WTC11 (cell line): ENCODE data around the gene NTNG2. TPM values are rescaled to one million over a fixed set of nuclear protein-coding genes. Genes with fewer than 3 reads are reported as not detected.

Experiments
- ATAC-seq: fragments of 200-7000 bp; cut with Tn5 transposase; 2 replicates; pipeline ENCODE4 v1.10.0; 2021; ENCODE audit warnings: mild to moderate bottlenecking, moderate library complexity
- CTCF ChIA-PET: fragments of 300-600 bp; sonication (Branson Sonifier 250); formaldehyde crosslinking; loops from one replicate; lab custom pipeline; 2021; ENCODE audit warnings: antibody characterized with exemption; lab: Charles Lee
- POLR2A ChIA-PET: fragments of 350-600 bp; sonication (Branson Sonifier 250); formaldehyde crosslinking; loops from one replicate; lab custom pipeline; 2021; ENCODE audit warnings: antibody characterized with exemption; lab: Charles Lee
- DNase-seq: peaks from one replicate; pipeline ENCODE4 v3.0.0; 2021; ENCODE audit warnings: low spot score
- H3K27ac Mint-ChIP-seq: 2 replicates; pipeline ENCODE4 v1.8.0; 2021; ENCODE audit warnings: mixed read lengths
- H3K27me3 Mint-ChIP-seq: 2 replicates; pipeline ENCODE4 v1.8.0; 2021; ENCODE audit warnings: low read depth, mild to moderate bottlenecking, moderate library complexity, mixed read lengths
- H3K36me3 Mint-ChIP-seq: 2 replicates; pipeline ENCODE4 v1.8.0; 2021; ENCODE audit warnings: mixed read lengths
- H3K4me1 Mint-ChIP-seq: 2 replicates; pipeline ENCODE4 v1.8.0; 2022; ENCODE audit warnings: mixed read lengths
- H3K4me3 Mint-ChIP-seq: 2 replicates; pipeline ENCODE4 v1.8.0; 2021; ENCODE audit warnings: mild to moderate bottlenecking, moderate library complexity, mixed read lengths
- H3K9me3 Mint-ChIP-seq: 2 replicates; pipeline ENCODE4 v1.8.0; 2021; ENCODE audit warnings: mixed read lengths
- ATF1 ChIP-seq: sonication (generic); formaldehyde crosslinking; IDR thresholded peaks from 2 replicates; pipeline ENCODE4 v1.8.1; 2023; ENCODE audit warnings: mild to moderate bottlenecking, moderate library complexity, missing genetic modification reagents
- CBFB ChIP-seq: sonication (generic); formaldehyde crosslinking; IDR thresholded peaks from 2 replicates; pipeline ENCODE4 v1.8.1; 2022; ENCODE audit warnings: mild to moderate bottlenecking, low read depth, missing genetic modification reagents
- ELF4 ChIP-seq: sonication (generic); formaldehyde crosslinking; IDR thresholded peaks from 2 replicates; pipeline ENCODE4 v1.8.1; 2022; ENCODE audit warnings: low read depth, mild to moderate bottlenecking, moderate library complexity, missing genetic modification reagents
- EMX1 ChIP-seq: fragments of 250-450 bp; sonication (Bioruptor Pico); IDR thresholded peaks from 2 replicates; pipeline ENCODE4 v1.8.0; 2021; ENCODE audit warnings: mild to moderate bottlenecking
- ETV6 ChIP-seq: sonication (generic); formaldehyde crosslinking; IDR thresholded peaks from 2 replicates; pipeline ENCODE4 v1.8.1; 2022; ENCODE audit warnings: mild to moderate bottlenecking, missing genetic modification reagents
- FOXJ3 ChIP-seq: sonication (generic); formaldehyde crosslinking; IDR thresholded peaks from 2 replicates; pipeline ENCODE4 v1.9.0; 2021; ENCODE audit warnings: missing genetic modification reagents, mild to moderate bottlenecking, borderline replicate concordance
- GABPB1 ChIP-seq: sonication (generic); formaldehyde crosslinking; IDR thresholded peaks from 2 replicates; pipeline ENCODE4 v1.8.1; 2023; ENCODE audit warnings: mild to moderate bottlenecking, missing genetic modification reagents
- HMGA2 ChIP-seq: fragments of 250-450 bp; sonication (Bioruptor Pico); IDR thresholded peaks from 2 replicates; pipeline ENCODE4 v1.4.0; 2021; ENCODE audit warnings: mild to moderate bottlenecking, moderate library complexity
- KAT7 ChIP-seq: sonication (generic); formaldehyde crosslinking; IDR thresholded peaks from 2 replicates; pipeline ENCODE4 v1.8.1; 2023; ENCODE audit warnings: missing genetic modification reagents, mild to moderate bottlenecking, borderline replicate concordance
- MXD4 ChIP-seq: fragments of 250-450 bp; sonication (Bioruptor Pico); IDR thresholded peaks from 2 replicates; pipeline ENCODE4 v1.8.0; 2021; ENCODE audit warnings: mild to moderate bottlenecking, moderate library complexity, borderline replicate concordance
- OVOL2 ChIP-seq: fragments of 250-450 bp; sonication (Bioruptor Pico); IDR thresholded peaks from 2 replicates; pipeline ENCODE4 v1.9.0; 2021; ENCODE audit warnings: mild to moderate bottlenecking, borderline replicate concordance
- PREB ChIP-seq: sonication (generic); formaldehyde crosslinking; IDR thresholded peaks from 2 replicates; pipeline ENCODE4 v1.8.1; 2022; ENCODE audit warnings: mild to moderate bottlenecking, missing genetic modification reagents, moderate library complexity, borderline replicate concordance
- ZNF532 ChIP-seq: fragments of 250-450 bp; sonication (Bioruptor Pico); IDR thresholded peaks from 2 replicates; pipeline ENCODE4 v1.9.0; 2021; ENCODE audit warnings: mild to moderate bottlenecking, borderline replicate concordance
- total RNA-seq: library from RNA; stranded (reverse); gene quantifications from 3 replicates; pipeline ENCODE4 v1.2.3, GENCODE V29; 2021

The NTNG2 gene
- total RNA-seq, 1 experiment from 2014 or later: 3.1 TPM

GRCh38 chr9:132250324-132251262 is 88.7 kb downstream of the NTNG2 start (continued):
- no peak for TF ChIP-seq ZNF532 (CRISPR knock-in tag)
- no peak for TF ChIP-seq OVOL2 (CRISPR knock-in tag)
- TF ChIP-seq MXD4 (CRISPR knock-in tag): no peak
- TF ChIP-seq ELF4 (CRISPR knock-in tag): no peak
- TF ChIP-seq FOXJ3 (CRISPR knock-in tag): no peak

- ChIA-PET CTCF (interaction anchor here (0.6 to 2.5 kb wide), 3 partner anchors 12 to 91 kb away, joined by 3 to 26 read pairs (median 12); no protein-coding TSS in a partner anchor), POLR2A (no interaction called here)
- Mint-ChIP-seq H3K9me3 (no peaks in the 10 kb centered on the region), H3K4me3 (no peak overlapping the region), H3K4me1 (no peaks in the 10 kb centered on the region), H3K36me3 (peaks cover 21% of the 10 kb centered on the region), H3K27me3 (no peaks in the 10 kb centered on the region), H3K27ac (no peak overlapping the region)
- TF ChIP-seq KAT7 (CRISPR knock-in tag) (no peak), ZNF532 (CRISPR knock-in tag) (no peak), GABPB1 (no peak), EMX1 (CRISPR knock-in tag) (no peak), ETV6 (CRISPR knock-in tag) (no peak), HMGA2 (CRISPR knock-in tag) (no peak), CBFB (CRISPR knock-in tag) (no peak), PREB (CRISPR knock-in tag) (no peak), ATF1 (no peak)
- ATAC-seq (no peak), DNase-seq (no peak)
Observed at GRCh38 chr9:132260846-132261245, 99.0 kb downstream of the NTNG2 start.
